Measurements from ENCODE around the gene GRIA4. TPM values are rescaled to one million over a fixed set of nuclear protein-coding genes. Genes with fewer than 3 reads are reported as not detected.

The GRIA4 gene
- total and polyA plus RNA-seq, 5 experiments from 2014 or later = not detected

- POLR2A ChIA-PET = no interaction called here
- Mint-ChIP-seq H3K4me1 (no peaks in the 10 kb centered on the region), H3K27ac (no peak overlapping the region), H3K27me3 (peaks cover 0 to 3% (median 0%) of the 10 kb centered on the region in 5 donors), H3K9me3 (no peaks in the 10 kb centered on the region), H3K4me3 (no peak overlapping the region), H3K36me3 (no peaks in the 10 kb centered on the region)
- no peak for DNase-seq
- ATAC-seq = no peak
These were observed 333.0 kb downstream of the GRIA4 start for GRCh38 chr11:105942921-105943320.

GRCh38 chr11:105948918-105949590 lies 339.2 kb downstream of the GRIA4 start:
- Mint-ChIP-seq H3K4me1 (no peaks in the 10 kb centered on the region), H3K27ac (no peak overlapping the region), H3K36me3 (no peaks in the 10 kb centered on the region), H3K4me3 (no peak overlapping the region), H3K27me3 (peaks cover 0 to 3% (median 0%) of the 10 kb centered on the region in 5 donors), H3K9me3 (no peaks in the 10 kb centered on the region)
- no peak for DNase-seq
- no peak for ATAC-seq
- POLR2A ChIA-PET = no interaction called here

- Mint-ChIP-seq H3K4me3 (no peak overlapping the region), H3K36me3 (peaks cover 0 to 5% (median 2%) of the 10 kb centered on the region in 3 donors), H3K4me1 (no peaks in the 10 kb centered on the region), H3K9me3 (peaks cover 1 to 35% (median 12%) of the 10 kb centered on the region in 9 donors), H3K27ac (no peak overlapping the region), H3K27me3 (peaks cover 0 to 3% (median 0%) of the 10 kb centered on the region in 5 donors)
- no peak for ATAC-seq
- POLR2A ChIA-PET = no interaction called here
- no peak for DNase-seq
These were observed 344.0 kb downstream of the GRIA4 start for GRCh38 chr11:105953886-105954285.

- Mint-ChIP-seq H3K27ac (no peak overlapping the region), H3K9me3 (peaks cover 5 to 40% (median 18%) of the 10 kb centered on the region in 9 donors), H3K4me1 (no peaks in the 10 kb centered on the region), H3K4me3 (no peak overlapping the region), H3K27me3 (peaks cover 0 to 6% (median 0%) of the 10 kb centered on the region in 5 donors), H3K36me3 (peaks cover 3 to 20% (median 4%) of the 10 kb centered on the region in 3 donors)
- ATAC-seq = no peak
- peak in 1 of 10 donors; percentile 40 for DNase-seq
- POLR2A ChIA-PET = no interaction called here
These were observed 350.7 kb downstream of the GRIA4 start for GRCh38 chr11:105960252-105961245.

- H3K36me3 Mint-ChIP-seq = no peaks in the 10 kb centered on the region
- POLR2A ChIA-PET = no interaction called here
- H3K27me3 Mint-ChIP-seq = peaks cover 0 to 2% (median 0%) of the 10 kb centered on the region in 5 donors
- H3K9me3 Mint-ChIP-seq = no peaks in the 10 kb centered on the region
- H3K4me3 Mint-ChIP-seq = no peak overlapping the region
- no peak for ATAC-seq
- no peaks in the 10 kb centered on the region for H3K4me1 Mint-ChIP-seq
- no peak for DNase-seq
- H3K27ac Mint-ChIP-seq = no peak overlapping the region
These were observed 358.3 kb downstream of the GRIA4 start for GRCh38 chr11:105968021-105968697.

GRCh38 chr11:105969756-105970155 lies 359.9 kb downstream of the GRIA4 start:
- Mint-ChIP-seq H3K27me3 (peaks cover 0 to 1% (median 0%) of the 10 kb centered on the region in 5 donors), H3K9me3 (no peaks in the 10 kb centered on the region), H3K4me1 (no peaks in the 10 kb centered on the region), H3K4me3 (no peak overlapping the region), H3K36me3 (no peaks in the 10 kb centered on the region), H3K27ac (no peak overlapping the region)
- POLR2A ChIA-PET = no interaction called here
- ATAC-seq (no peak), DNase-seq (no peak)

GRCh38 chr11:105975128-105975527 lies 365.3 kb downstream of the GRIA4 start:
- no peaks in the 10 kb centered on the region for H3K36me3 Mint-ChIP-seq
- no peaks in the 10 kb centered on the region for H3K4me1 Mint-ChIP-seq
- H3K9me3 Mint-ChIP-seq = no peaks in the 10 kb centered on the region
- H3K27ac Mint-ChIP-seq = no peak overlapping the region
- DNase-seq (no peak), ATAC-seq (no peak)
- H3K27me3 Mint-ChIP-seq = peaks cover 0 to 4% (median 0%) of the 10 kb centered on the region in 5 donors
- POLR2A ChIA-PET = no interaction called here
- H3K4me3 Mint-ChIP-seq = no peak overlapping the region

GRCh38 chr11:105979997-105980703 lies 370.3 kb downstream of the GRIA4 start:
- Mint-ChIP-seq H3K36me3 (no peaks in the 10 kb centered on the region), H3K9me3 (peaks cover 0 to 6% (median 0%) of the 10 kb centered on the region in 9 donors), H3K27ac (no peak overlapping the region), H3K27me3 (peaks cover 0 to 4% (median 2%) of the 10 kb centered on the region in 5 donors), H3K4me1 (no peaks in the 10 kb centered on the region), H3K4me3 (no peak overlapping the region)
- DNase-seq (no peak), ATAC-seq (no peak)
- POLR2A ChIA-PET = no interaction called here

GRCh38 chr11:105986554-105986953 lies 376.7 kb downstream of the GRIA4 start:
- ATAC-seq (no peak), DNase-seq (no peak)
- peaks cover under 1 to 2% (median 1%) of the 10 kb centered on the region in 3 donors for H3K36me3 Mint-ChIP-seq
- POLR2A ChIA-PET = no interaction called here
- H3K27ac Mint-ChIP-seq = no peak overlapping the region
- H3K9me3 Mint-ChIP-seq = peaks cover 0 to 10% (median 2%) of the 10 kb centered on the region in 9 donors
- H3K27me3 Mint-ChIP-seq = peaks cover 0 to 1% (median 0%) of the 10 kb centered on the region in 5 donors
- H3K4me3 Mint-ChIP-seq = no peak overlapping the region
- H3K4me1 Mint-ChIP-seq = peaks cover 0 to 2% (median 0%) of the 10 kb centered on the region in 4 donors

- peaks cover 4 to 20% (median 16%) of the 10 kb centered on the region in 9 donors for H3K9me3 Mint-ChIP-seq
- peaks cover 0 to 2% (median 0%) of the 10 kb centered on the region in 4 donors for H3K4me1 Mint-ChIP-seq
- no peak overlapping the region for H3K27ac Mint-ChIP-seq
- DNase-seq = no peak
- peaks cover 4 to 14% (median 14%) of the 10 kb centered on the region in 3 donors for H3K36me3 Mint-ChIP-seq
- no peak for ATAC-seq
- POLR2A ChIA-PET = no interaction called here
- H3K4me3 Mint-ChIP-seq = no peak overlapping the region
- H3K27me3 Mint-ChIP-seq = no peaks in the 10 kb centered on the region
These were observed 378.3 kb downstream of the GRIA4 start for GRCh38 chr11:105988197-105988596.

- ATAC-seq (no peak), DNase-seq (no peak)
- Mint-ChIP-seq H3K9me3 (peaks cover 12 to 29% (median 22%) of the 10 kb centered on the region in 9 donors), H3K4me3 (no peak overlapping the region), H3K36me3 (peaks cover 8 to 23% (median 22%) of the 10 kb centered on the region in 3 donors), H3K27ac (no peak overlapping the region), H3K27me3 (no peaks in the 10 kb centered on the region), H3K4me1 (peaks cover 0 to 2% (median 0%) of the 10 kb centered on the region in 4 donors)
- POLR2A ChIA-PET = no interaction called here
These were observed 379.3 kb downstream of the GRIA4 start for GRCh38 chr11:105989124-105989523.

- Mint-ChIP-seq H3K27ac (no peak overlapping the region), H3K9me3 (peaks cover 15 to 48% (median 30%) of the 10 kb centered on the region in 9 donors), H3K4me1 (peaks cover 0 to 2% (median 1%) of the 10 kb centered on the region in 4 donors), H3K36me3 (peaks cover 25 to 47% (median 29%) of the 10 kb centered on the region in 3 donors), H3K27me3 (no peaks in the 10 kb centered on the region), H3K4me3 (no peak overlapping the region)
- DNase-seq (no peak), ATAC-seq (no peak)
- POLR2A ChIA-PET = no interaction called here
These were observed 382.0 kb downstream of the GRIA4 start for GRCh38 chr11:105991888-105992287.
